Measurements from ENCODE around the gene TMEM63A.
A peak's percentile ranks its signal among the peaks of the same experiment; 100 is the strongest.
"Not testable (repeated sequence)": the region's sequence is repeated elsewhere in the genome, so short reads cannot be mapped to it uniquely, and the experiment has no call there.

The TMEM63A gene

GRCh38 chr1:225881959-225882693 lies at the start of gene TMEM63A:
TMEM63A (minus strand) TSS chr1:225882380; CDS start chr1:225877580, 4,800 bp downstream.
- peak; percentile 88 for DNase-seq (ENCODE audit: low read depth)
- TF ChIP-seq CTCF (IDR thresholded peaks at IDR 0.05; ENCODE audit: low read length, missing control alignments): no peak
- peak within 1 kb of the TSS; percentile 97 for H3K4me3 ChIP-seq (replicated peaks; ENCODE audit: low read depth, low read length)

GRCh38 chr1:225931270-225932136 lies 49.3 kb upstream of the TMEM63A start:
- TF ChIP-seq CTCF (IDR thresholded peaks at IDR 0.05; ENCODE audit: low read length, missing control alignments): no peak
- no peak overlapping the region for H3K4me3 ChIP-seq (replicated peaks; ENCODE audit: low read depth, low read length)

GRCh38 chr1:225930566-225930965 lies 48.4 kb upstream of the TMEM63A start:
- no peak for DNase-seq (ENCODE audit: low read depth)
- no peak for TF ChIP-seq CTCF (IDR thresholded peaks at IDR 0.05; ENCODE audit: low read length, missing control alignments)
- H3K4me3 ChIP-seq (replicated peaks; ENCODE audit: low read depth, low read length): no peak overlapping the region

More at GRCh38 chr1:225931270-225932136, 49.3 kb upstream of the TMEM63A start:
- no peak for DNase-seq (ENCODE audit: low read depth)

- not testable (repeated sequence) for H3K4me3 ChIP-seq (replicated peaks; ENCODE audit: low read depth, low read length); DNase-seq (ENCODE audit: low read depth)
These were observed 47.3 kb upstream of the TMEM63A start for GRCh38 chr1:225929462-225929861.

- TF ChIP-seq CTCF (IDR thresholded peaks at IDR 0.05; ENCODE audit: low read length, missing control alignments): no peak
- DNase-seq (ENCODE audit: low read depth): no peak
- no peak overlapping the region for H3K4me3 ChIP-seq (replicated peaks; ENCODE audit: low read depth, low read length)
These were observed 46.3 kb upstream of the TMEM63A start for GRCh38 chr1:225928186-225929175.

- TF ChIP-seq CTCF (IDR thresholded peaks at IDR 0.05; ENCODE audit: low read length, missing control alignments): no peak
- no peak overlapping the region for H3K4me3 ChIP-seq (replicated peaks; ENCODE audit: low read depth, low read length)
- no peak for DNase-seq (ENCODE audit: low read depth)
These were observed 44.5 kb upstream of the TMEM63A start for GRCh38 chr1:225926551-225927113.

Data from fibroblast of pulmonary artery (primary cell).